Gastroesophageal sphincter (tissue), 3 donors: ENCODE data around the gene EGFR.

ENCODE experiments used
- CTCF ChIP-seq, 4 experiments: fragments of 200-600 bp in 2 of 4; fragments of 450-650 bp in 2 of 4; sonication (generic) in 1 of 4; IDR thresholded peaks; one replicate each; pipeline ENCODE4 v1.5.1; 2017 to 2019; ENCODE audit warnings: antibody characterized with exemption in 4 of 4, mild to moderate bottlenecking in 2 of 4, moderate library complexity in 2 of 4
- EP300 ChIP-seq: sonication (generic); formaldehyde crosslinking; IDR thresholded peaks from one replicate; pipeline ENCODE4 v1.6.1; 2017; ENCODE audit warnings: antibody characterized with exemption, mild to moderate bottlenecking
- POLR2A ChIP-seq, 2 donors: fragments of 450-650 bp; IDR thresholded peaks; one replicate each; pipeline ENCODE4 v1.6.1; 2017; ENCODE audit warnings: antibody characterized with exemption in 2 of 2, mild to moderate bottlenecking in 2 of 2, moderate library complexity in 1 of 2

GRCh38 chr7:55178863-55179773 lies 160.3 kb downstream of the EGFR start:
- TF ChIP-seq CTCF (IDR thresholded peaks at IDR 0.05) = no peak
- no peak for TF ChIP-seq POLR2A (IDR thresholded peaks at IDR 0.05)
- TF ChIP-seq EP300 = no peak
